NCI-H2081 (cell line): ENCODE results near the gene TSSC4.

Source experiments
- DNase-seq, 2 experiments: peaks; one replicate each; lab custom pipeline; 2025; lab: John Stamatoyannopoulos, UW

TSSC4 gene

DNA sequence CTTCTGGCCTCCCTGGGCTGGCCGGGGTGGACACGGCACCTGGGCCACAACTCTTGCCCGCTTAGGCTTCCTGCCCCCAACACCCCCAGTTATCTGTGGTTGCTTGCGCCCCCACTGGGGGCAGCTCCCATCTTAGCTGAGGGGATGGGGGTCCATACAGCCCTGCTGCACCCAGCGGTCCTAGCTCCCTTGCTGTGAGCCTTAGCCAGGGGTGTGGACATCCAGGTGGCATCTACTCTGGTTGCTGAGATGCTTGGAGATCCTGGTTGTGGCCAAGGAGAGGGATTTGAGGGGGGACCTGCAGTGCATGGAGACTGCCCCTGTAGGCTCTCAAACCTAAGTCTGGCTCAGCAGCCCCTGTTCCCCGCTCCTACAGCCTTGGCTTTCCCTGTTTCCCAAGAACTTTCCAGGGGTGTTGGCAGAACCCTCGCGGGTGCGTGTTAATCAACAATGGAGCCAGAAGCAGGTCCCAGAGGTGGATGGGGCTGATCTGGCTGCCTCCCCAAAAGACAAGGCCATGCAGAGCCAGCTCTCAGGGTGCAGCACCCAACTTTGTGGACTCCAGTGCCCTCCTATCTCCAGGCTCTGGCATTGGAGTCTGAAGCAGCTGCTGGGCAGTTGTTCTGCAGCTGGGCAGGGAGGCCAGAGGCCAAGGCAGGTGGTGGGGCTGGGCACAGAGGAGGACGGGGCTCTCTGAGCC is 47.6 kb downstream of the TSSC4 start:
- no peak for DNase-seq

DNA sequence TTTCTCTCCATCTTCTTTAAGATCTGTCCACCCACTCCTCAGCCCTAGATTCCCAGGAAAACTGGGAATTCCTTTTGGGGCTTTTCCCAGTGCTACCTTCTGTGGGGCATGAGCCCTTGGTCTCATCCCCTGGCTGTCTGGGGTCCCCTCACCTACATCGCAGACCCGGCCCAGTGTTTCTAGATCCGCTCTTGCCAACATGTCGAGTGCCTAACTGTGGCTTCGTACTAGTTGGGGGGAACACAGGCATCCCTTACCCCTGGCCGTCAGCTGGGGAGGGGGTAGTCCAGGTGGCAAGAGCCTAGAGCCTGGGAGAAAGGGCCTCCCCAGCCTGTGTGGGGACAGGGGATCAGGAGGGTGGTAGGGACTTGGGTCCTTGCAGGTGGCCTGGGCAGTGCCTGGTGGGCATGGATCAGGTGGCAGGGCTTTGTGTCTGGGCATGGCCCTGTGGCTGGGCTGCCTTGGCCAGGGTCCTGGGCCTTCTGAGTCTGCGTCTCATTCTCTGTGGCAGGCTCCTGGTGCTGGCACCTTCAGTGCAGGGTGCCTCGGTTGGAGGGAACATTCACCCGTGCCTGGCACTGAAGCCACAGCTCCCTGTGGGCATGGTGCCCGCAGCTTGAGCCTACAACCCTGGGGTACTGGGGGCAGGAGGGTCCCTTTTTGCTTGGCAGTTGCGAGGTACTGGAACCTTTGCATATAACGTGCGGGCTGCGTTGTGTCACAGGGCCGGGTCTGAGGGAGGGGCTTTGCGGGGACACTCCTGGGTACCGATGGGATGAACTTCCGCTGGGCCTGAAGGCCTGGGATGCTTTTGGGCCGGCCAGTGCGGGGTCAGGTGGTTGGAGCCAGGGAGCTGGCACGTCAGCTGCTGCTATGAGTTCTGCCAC is 48.4 kb downstream of the TSSC4 start:
- DNase-seq, result no peak

DNA sequence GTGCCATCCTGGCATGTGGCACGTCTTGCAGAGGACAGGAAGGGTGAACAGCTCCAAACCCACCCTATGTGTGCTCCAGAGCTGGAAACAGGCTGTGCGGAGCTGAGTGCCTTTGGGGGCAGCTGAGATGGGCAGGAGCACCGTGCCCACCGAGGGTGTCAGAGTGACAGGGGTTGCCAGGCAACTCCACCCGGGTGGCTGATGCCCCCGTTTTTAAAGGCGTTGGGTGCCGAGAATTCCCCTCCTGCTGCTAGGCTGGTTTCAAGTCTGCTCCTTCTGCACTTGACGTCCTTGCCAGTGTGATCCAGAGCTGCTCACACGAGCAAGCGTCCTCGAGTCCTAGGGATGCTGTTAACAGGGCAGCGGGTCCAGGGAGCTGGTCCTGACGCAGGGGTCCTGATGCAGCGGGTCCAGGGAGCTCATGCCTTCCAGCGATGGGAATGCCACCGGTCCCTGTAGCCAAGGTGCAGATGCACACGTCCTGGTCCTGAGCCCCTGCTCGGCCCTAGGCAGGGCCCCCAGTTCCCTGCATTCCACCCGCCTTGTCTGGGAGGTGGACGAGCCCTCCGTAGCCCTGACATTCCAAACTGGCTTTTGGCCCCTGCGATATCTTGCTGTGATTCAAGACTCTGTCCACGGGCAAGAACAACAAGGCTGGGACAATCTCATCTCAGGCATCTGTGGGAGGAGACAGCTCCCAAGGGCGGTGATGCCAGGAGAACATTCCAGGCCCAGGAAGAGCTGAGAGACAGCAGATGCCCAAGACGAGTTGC is 49.2 kb downstream of the TSSC4 start:
- no peak for DNase-seq

DNA sequence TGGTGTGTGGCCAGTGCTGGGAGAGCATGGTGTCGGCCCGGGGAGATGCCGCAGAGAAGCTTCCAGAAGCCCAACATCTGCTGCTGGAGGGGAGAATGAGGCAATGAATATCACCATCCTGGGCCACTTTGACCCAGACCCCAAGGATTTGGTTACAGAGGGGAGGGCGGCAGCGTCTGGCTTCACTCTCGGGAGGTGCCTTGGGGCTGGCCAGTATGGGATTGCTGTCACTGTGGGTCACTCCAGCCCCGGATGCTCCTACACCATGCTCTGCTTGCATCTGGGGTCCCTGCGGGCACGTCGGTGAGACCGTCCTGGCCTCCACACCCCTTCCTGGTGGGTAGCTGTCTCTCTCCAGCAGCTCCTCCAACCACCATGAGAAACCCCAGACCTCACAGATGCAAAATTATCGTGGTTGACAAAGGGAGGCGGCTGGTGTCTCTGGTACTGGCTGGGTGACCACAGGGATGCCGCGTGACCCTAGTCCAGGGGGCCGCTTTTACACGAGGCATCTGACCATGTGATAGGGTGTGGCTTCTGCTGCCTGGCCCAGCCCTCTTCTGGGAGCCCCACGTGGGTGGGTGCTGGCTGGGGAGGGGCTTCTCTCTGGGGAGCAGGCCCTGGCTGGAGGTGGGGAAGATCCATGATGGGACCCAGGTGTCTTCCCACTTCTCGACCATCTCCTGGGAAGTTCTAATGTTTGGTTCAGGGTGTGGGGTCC is 49.9 kb downstream of the TSSC4 start:
- no peak for DNase-seq

DNA sequence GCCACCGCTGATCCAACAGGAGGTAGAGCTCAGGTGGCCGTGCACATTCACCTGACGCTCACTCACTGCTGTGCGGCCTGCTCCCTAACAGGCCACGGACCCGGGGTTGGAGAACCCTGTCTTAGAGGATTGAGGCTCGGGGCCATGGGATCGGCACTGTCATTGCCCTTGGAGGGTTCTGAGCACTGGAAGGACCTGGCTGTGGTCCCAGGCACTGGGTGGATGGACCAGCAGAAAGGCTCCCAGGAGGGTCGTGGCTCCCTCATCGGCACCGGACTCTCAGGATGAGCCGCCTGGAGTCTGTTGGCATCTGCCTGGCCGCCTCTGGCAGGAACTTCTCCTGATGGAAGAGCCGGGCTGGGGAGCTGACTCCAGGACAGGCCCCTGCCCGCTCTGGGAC is 50.8 kb downstream of the TSSC4 start:
- no peak for DNase-seq

DNA sequence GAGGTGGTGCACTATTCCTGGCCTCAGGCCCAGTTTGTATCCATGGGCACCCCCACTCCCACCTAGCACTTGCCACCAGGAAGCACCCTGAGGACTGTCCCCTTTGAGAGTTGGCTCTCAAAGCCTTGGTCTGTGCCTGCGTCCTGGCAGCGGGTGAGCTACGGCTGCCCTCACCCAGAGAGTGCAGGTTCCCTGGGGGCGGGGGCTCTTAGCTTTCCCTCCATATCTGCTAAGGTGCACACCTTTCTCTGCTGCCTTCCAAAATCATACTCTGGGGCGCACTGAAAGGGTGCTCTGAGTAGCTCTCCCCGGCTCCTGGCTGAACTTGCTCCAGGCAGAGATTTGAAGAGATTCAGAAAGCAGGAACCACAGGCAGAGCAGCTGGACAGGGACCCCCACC is 51.4 kb downstream of the TSSC4 start:
- DNase-seq, result no peak

DNA sequence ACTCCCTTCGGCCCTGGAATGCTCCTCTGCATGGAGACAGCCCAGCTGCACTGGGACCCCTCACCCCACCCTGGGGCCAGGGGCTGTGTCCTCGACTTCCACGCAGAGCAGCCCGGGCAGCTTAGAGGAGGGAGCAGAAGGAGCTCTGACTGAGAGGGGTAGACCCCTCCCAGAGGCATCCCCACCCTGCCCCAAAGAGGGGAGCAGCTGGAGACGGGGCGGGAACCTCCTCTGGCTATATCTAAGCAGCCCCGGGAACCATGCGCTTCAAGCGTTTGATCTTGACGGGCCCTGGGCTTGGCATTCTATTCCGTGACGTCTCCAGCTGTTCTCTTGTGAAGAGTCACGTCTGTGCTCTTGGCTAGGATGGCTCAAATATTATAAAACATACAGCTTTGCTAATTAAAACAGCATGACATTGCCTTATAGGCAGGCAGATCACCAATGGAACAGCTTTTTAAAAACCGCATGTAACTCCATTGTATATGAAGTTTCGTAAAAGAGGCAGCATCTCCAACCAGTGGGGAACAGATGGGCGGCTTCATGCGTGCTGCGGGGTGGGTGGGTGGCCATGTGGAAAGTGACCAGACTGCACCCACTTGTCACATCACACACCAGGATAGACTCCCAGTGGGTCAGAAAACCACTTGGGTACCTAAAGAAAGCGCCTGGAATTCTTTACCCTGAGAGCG is 51.9 kb downstream of the TSSC4 start:
- DNase-seq, result no peak

DNA sequence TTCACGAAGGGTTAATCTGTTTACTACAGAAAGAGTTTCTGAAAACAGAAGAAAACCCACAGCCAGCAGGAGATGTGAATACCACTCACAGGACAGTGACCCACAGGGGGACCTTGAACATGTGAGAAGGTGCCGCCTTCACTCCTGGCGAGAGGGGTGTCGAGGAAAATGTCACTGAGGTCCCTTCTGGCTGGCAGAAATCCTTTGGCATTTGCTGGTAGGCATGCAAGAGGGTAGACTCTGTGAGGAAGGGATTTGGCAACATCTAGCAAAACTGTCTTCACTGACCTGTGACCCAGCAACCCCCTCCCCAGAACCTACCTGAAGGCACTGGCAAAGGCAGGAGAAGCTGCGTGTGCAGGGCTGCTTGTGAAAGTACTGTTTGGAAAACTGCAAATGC is 52.9 kb downstream of the TSSC4 start:
- no peak for DNase-seq
